ENCODE data around the gene CASTOR1. TPM values are rescaled to one million over a fixed set of nuclear protein-coding genes. Genes with fewer than 3 reads are reported as not detected.

Gene CASTOR1
- total RNA-seq, 2 experiments from 2014 or later, result 24.2 to 27.5 TPM

GRCh38 chr22:30326706-30327362, 37.5 kb upstream of the CASTOR1 start, which contains the start of gene TBC1D10A:
TSS of gene TBC1D10A (minus strand) at chr22:30326941. CDS start at chr22:30326881, 60 bp downstream.
- DNase-seq (peak; percentile 96), ATAC-seq (ENCODE audit: low read depth) (peak; percentile 85)
- H3K27ac Mint-ChIP-seq, result peak within 1 kb of the TSS; percentile 86
- no peaks in the 10 kb centered on the region for H3K9me3 Mint-ChIP-seq
- peak within 1 kb of the TSS; percentile 95 for H3K4me3 Mint-ChIP-seq
- H3K36me3 Mint-ChIP-seq, result peaks cover 36% of the 10 kb centered on the region
- H3K27me3 Mint-ChIP-seq, result no peaks in the 10 kb centered on the region
- POLR2A ChIA-PET, result interaction anchor here (0.5 to 9.8 kb wide), 19 partner anchors 9 to 754 kb away, joined by 3 to 160 read pairs (median 3); partner anchors contain the start of genes CASTOR1, CCDC157 and SF3A1
- peaks cover 38% of the 10 kb centered on the region for H3K4me1 Mint-ChIP-seq

- Mint-ChIP-seq H3K27ac (peak overlapping the region; percentile 86), H3K27me3 (no peaks in the 10 kb centered on the region), H3K4me3 (peak overlapping the region; percentile 95), H3K4me1 (peaks cover 41% of the 10 kb centered on the region), H3K36me3 (peaks cover 39% of the 10 kb centered on the region), H3K9me3 (no peaks in the 10 kb centered on the region)
- ATAC-seq (ENCODE audit: low read depth) (peak; percentile 10), DNase-seq (no peak)
- POLR2A ChIA-PET, result interaction anchor here (0.5 to 9.8 kb wide), 16 partner anchors 9 to 452 kb away, joined by 3 to 160 read pairs (median 3); partner anchors contain the start of genes CASTOR1, CCDC157 and SF3A1
These were observed 37.0 kb upstream of the CASTOR1 start for GRCh38 chr22:30326255-30326705.

GRCh38 chr22:30325724-30326254, 36.5 kb upstream of the CASTOR1 start:
- ATAC-seq (ENCODE audit: low read depth) (no peak), DNase-seq (no peak)
- H3K27ac Mint-ChIP-seq, result peak overlapping the region; percentile 86
- peak overlapping the region; percentile 95 for H3K4me3 Mint-ChIP-seq
- H3K36me3 Mint-ChIP-seq, result peaks cover 41% of the 10 kb centered on the region
- H3K27me3 Mint-ChIP-seq, result no peaks in the 10 kb centered on the region
- no peaks in the 10 kb centered on the region for H3K9me3 Mint-ChIP-seq
- POLR2A ChIA-PET, result interaction anchor here (1.2 to 9.8 kb wide), 5 partner anchors 13 to 36 kb away, joined by 3 to 160 read pairs (median 44); partner anchors contain the start of genes CASTOR1, CCDC157 and SF3A1
- peaks cover 43% of the 10 kb centered on the region for H3K4me1 Mint-ChIP-seq

GRCh38 chr22:30325065-30325720, 35.9 kb upstream of the CASTOR1 start:
- ATAC-seq (ENCODE audit: low read depth), result no peak
- Mint-ChIP-seq H3K27me3 (no peaks in the 10 kb centered on the region), H3K4me3 (peak overlapping the region; percentile 95), H3K27ac (peak overlapping the region; percentile 86), H3K4me1 (peaks cover 46% of the 10 kb centered on the region), H3K9me3 (no peaks in the 10 kb centered on the region), H3K36me3 (peaks cover 41% of the 10 kb centered on the region)
- DNase-seq, result no peak
- POLR2A ChIA-PET, result interaction anchor here (1.2 to 9.8 kb wide), 5 partner anchors 12 to 35 kb away, joined by 3 to 160 read pairs (median 44); partner anchors contain the start of genes CASTOR1, CCDC157 and SF3A1

GRCh38 chr22:30324014-30324730, 34.9 kb upstream of the CASTOR1 start:
- Mint-ChIP-seq H3K9me3 (no peaks in the 10 kb centered on the region), H3K27me3 (no peaks in the 10 kb centered on the region), H3K4me3 (peak overlapping the region; percentile 95), H3K27ac (peak overlapping the region; percentile 86), H3K4me1 (peaks cover 53% of the 10 kb centered on the region), H3K36me3 (peaks cover 49% of the 10 kb centered on the region)
- POLR2A ChIA-PET, result interaction anchor here (1.9 to 9.8 kb wide), 4 partner anchors 10 to 34 kb away, joined by 12 to 160 read pairs (median 62); partner anchors contain the start of genes CASTOR1, CCDC157 and SF3A1
- ATAC-seq (ENCODE audit: low read depth) (peak; percentile 35), DNase-seq (peak; percentile 66)

- DNase-seq, result no peak
- Mint-ChIP-seq H3K4me1 (peaks cover 60% of the 10 kb centered on the region), H3K4me3 (no peak overlapping the region), H3K36me3 (peaks cover 54% of the 10 kb centered on the region), H3K9me3 (no peaks in the 10 kb centered on the region), H3K27ac (no peak overlapping the region), H3K27me3 (no peaks in the 10 kb centered on the region)
- no peak for ATAC-seq (ENCODE audit: low read depth)
- POLR2A ChIA-PET, result interaction anchor here (1.9 to 9.8 kb wide), 3 partner anchors 9 to 33 kb away, joined by 12 to 160 read pairs (median 80); partner anchors contain the start of gene CASTOR1
These were observed 33.9 kb upstream of the CASTOR1 start for GRCh38 chr22:30323246-30323645.

- no peak for ATAC-seq (ENCODE audit: low read depth)
- Mint-ChIP-seq H3K27me3 (no peaks in the 10 kb centered on the region), H3K4me3 (no peak overlapping the region), H3K4me1 (peaks cover 61% of the 10 kb centered on the region), H3K9me3 (no peaks in the 10 kb centered on the region), H3K27ac (no peak overlapping the region), H3K36me3 (peaks cover 59% of the 10 kb centered on the region)
- POLR2A ChIA-PET, result interaction anchor here (0.7 to 9.8 kb wide), 4 partner anchors 8 to 102 kb away, joined by 3 to 160 read pairs (median 4); no protein-coding TSS in a partner anchor
- no peak for DNase-seq
These were observed 32.2 kb upstream of the CASTOR1 start for GRCh38 chr22:30321461-30321860.

- ATAC-seq (ENCODE audit: low read depth), result no peak
- DNase-seq, result no peak
- peaks cover 60% of the 10 kb centered on the region for H3K36me3 Mint-ChIP-seq
- no peaks in the 10 kb centered on the region for H3K9me3 Mint-ChIP-seq
- H3K4me3 Mint-ChIP-seq, result no peak overlapping the region
- H3K27me3 Mint-ChIP-seq, result no peaks in the 10 kb centered on the region
- peaks cover 65% of the 10 kb centered on the region for H3K4me1 Mint-ChIP-seq
- peak overlapping the region; percentile 42 for H3K27ac Mint-ChIP-seq
- POLR2A ChIA-PET, result interaction anchor here (9.8 kb wide), 1 partner anchor 14 kb away, joined by 160 read pairs; no protein-coding TSS in a partner anchor
These were observed 30.8 kb upstream of the CASTOR1 start for GRCh38 chr22:30320021-30320556.

- POLR2A ChIA-PET, result interaction anchor here (0.8 to 9.8 kb wide), 2 partner anchors 13 to 30 kb away, joined by 3 to 160 read pairs; no protein-coding TSS in a partner anchor
- peak; percentile 24 for ATAC-seq (ENCODE audit: low read depth)
- H3K27ac Mint-ChIP-seq, result peak overlapping the region; percentile 45
These were observed 29.6 kb upstream of the CASTOR1 start for GRCh38 chr22:30318799-30319419.

GRCh38 chr22:30317778-30318177, 28.5 kb upstream of the CASTOR1 start:
- POLR2A ChIA-PET, result interaction anchor here (1.6 to 2.1 kb wide), 3 partner anchors 9 to 15 kb away, joined by 3 to 9 read pairs (median 4); partner anchors contain the start of gene TBC1D10A
- no peak for DNase-seq
- Mint-ChIP-seq H3K9me3 (no peaks in the 10 kb centered on the region), H3K27me3 (no peaks in the 10 kb centered on the region), H3K4me1 (peaks cover 60% of the 10 kb centered on the region), H3K36me3 (peaks cover 52% of the 10 kb centered on the region), H3K4me3 (no peak overlapping the region), H3K27ac (no peak overlapping the region)
- ATAC-seq (ENCODE audit: low read depth), result no peak

More at GRCh38 chr22:30318799-30319419, 29.6 kb upstream of the CASTOR1 start:
- Mint-ChIP-seq H3K36me3 (peaks cover 58% of the 10 kb centered on the region), H3K4me3 (no peak overlapping the region), H3K4me1 (peaks cover 60% of the 10 kb centered on the region), H3K27me3 (no peaks in the 10 kb centered on the region), H3K9me3 (no peaks in the 10 kb centered on the region)
- DNase-seq, result no peak

GRCh38 chr22:30315962-30316576, 26.8 kb upstream of the CASTOR1 start:
- no peak for DNase-seq
- POLR2A ChIA-PET, result interaction anchor here (1.1 to 2.9 kb wide), 5 partner anchors 8 to 14 kb away, joined by 3 to 12 read pairs (median 4); partner anchors contain the start of gene TBC1D10A
- H3K9me3 Mint-ChIP-seq, result no peaks in the 10 kb centered on the region
- H3K27me3 Mint-ChIP-seq, result no peaks in the 10 kb centered on the region
- peaks cover 67% of the 10 kb centered on the region for H3K4me1 Mint-ChIP-seq
- no peak for ATAC-seq (ENCODE audit: low read depth)
- peaks cover 49% of the 10 kb centered on the region for H3K36me3 Mint-ChIP-seq
- H3K4me3 Mint-ChIP-seq, result no peak overlapping the region
- H3K27ac Mint-ChIP-seq, result no peak overlapping the region

Data from activated naive CD8-positive, alpha-beta T cell treated with anti-CD3 and anti-CD28 coated beads, Interleukin-2, amount 10 ng/mL, durations not matched to agents 7 days and 5 days (primary cell).